Measurements from ENCODE around the gene CHSY3.
"Not testable (repeated sequence)": the region's sequence is repeated elsewhere in the genome, so short reads cannot be mapped to it uniquely, and the experiment has no call there.

Gene CHSY3

GRCh38 chr5:130164966-130165365 is 260.7 kb downstream of the CHSY3 start:
- no peak for DNase-seq (ENCODE audit: low read depth)

GRCh38 chr5:130166839-130167490 is 262.7 kb downstream of the CHSY3 start:
- DNase-seq (ENCODE audit: low read depth): no peak

GRCh38 chr5:130168211-130168610 is 263.9 kb downstream of the CHSY3 start:
- no peak for DNase-seq (ENCODE audit: low read depth)

- DNase-seq (ENCODE audit: low read depth): no peak
Observed at GRCh38 chr5:130171699-130172098, 267.4 kb downstream of the CHSY3 start.

- no peak for DNase-seq (ENCODE audit: low read depth)
Observed at GRCh38 chr5:130183115-130183514, 278.9 kb downstream of the CHSY3 start.

- DNase-seq (ENCODE audit: low read depth): no peak
Observed at GRCh38 chr5:130189961-130190360, 285.7 kb downstream of the CHSY3 start.

- no peak for DNase-seq (ENCODE audit: low read depth)
Observed at GRCh38 chr5:130198927-130199326, 294.7 kb downstream of the CHSY3 start.

GRCh38 chr5:130206686-130207085 is 302.4 kb downstream of the CHSY3 start:
- no peak for DNase-seq (ENCODE audit: low read depth)

GRCh38 chr5:130213607-130214006 is 309.3 kb downstream of the CHSY3 start:
- no peak for DNase-seq (ENCODE audit: low read depth)

GRCh38 chr5:130216286-130216685 is 312.0 kb downstream of the CHSY3 start:
- no peak for DNase-seq (ENCODE audit: low read depth)

GRCh38 chr5:130222573-130222972 is 318.3 kb downstream of the CHSY3 start:
- no peak for DNase-seq (ENCODE audit: low read depth)

GRCh38 chr5:130226556-130226955 is 322.3 kb downstream of the CHSY3 start:
- DNase-seq (ENCODE audit: low read depth): not testable (repeated sequence)

- DNase-seq (ENCODE audit: low read depth): no peak
Observed at GRCh38 chr5:130227699-130228098, 323.4 kb downstream of the CHSY3 start.

GRCh38 chr5:130231786-130232185 is 327.5 kb downstream of the CHSY3 start:
- no peak for DNase-seq (ENCODE audit: low read depth)

GRCh38 chr5:130234816-130235215 is 330.6 kb downstream of the CHSY3 start:
- no peak for DNase-seq (ENCODE audit: low read depth)

Data from activated T-helper 9 cell treated with anti-CD3 and anti-CD28 coated beads, Interleukin-2, amount 50 U/mL, for 16 hours (primary cell).